Endothelial cell of umbilical vein (primary cell): ENCODE data around the gene TUB. TPM values are rescaled to one million over a fixed set of nuclear protein-coding genes. Genes with fewer than 3 reads are reported as not detected.
A peak's percentile ranks its signal among the peaks of the same experiment; 100 is the strongest.

Source experiments
- BruUV-seq: library from RNA; stranded (reverse); fragments of 400-500 nt; replicated peaks from 2 replicates; lab custom pipeline; 2021; lab: Mats Ljungman, UMichigan
- CTCF ChIA-PET: fragments of 300-600, 350-600 bp; sonication (Branson Sonifier 250); formaldehyde crosslinking; loops from one replicate; lab custom pipeline; 2021; ENCODE audit warnings: antibody characterized with exemption, inconsistent platforms; lab: Charles Lee
- POLR2A ChIA-PET: fragments of 300-600, 350-600 bp; sonication (Branson Sonifier 250); formaldehyde crosslinking; loops from one replicate; lab custom pipeline; 2021; ENCODE audit warnings: antibody characterized with exemption, inconsistent platforms; lab: Charles Lee
- DNase-seq: peaks from one replicate; pipeline ENCODE4 v3.0.0-alpha.2; 2011; ENCODE audit warnings: low read depth, low spot score
- FAIRE-seq: peaks from 2 replicates; lab custom pipeline; 2011; peaks lifted over from hg19 to GRCh38; lab: Jason Lieb, UNC
- H2AFZ ChIP-seq: 2 replicates; pipeline ENCODE4 v1.6.0; 2012; ENCODE audit warnings: low read depth, low read length, control low read depth, inconsistent platforms
- H3K27ac ChIP-seq: 2 replicates; pipeline ENCODE4 v1.5.1; 2011; ENCODE audit warnings: low read depth, mild to moderate bottlenecking, control low read depth, low read length, moderate library complexity; ENCODE audit not compliant: insufficient read depth
- H3K27me3 ChIP-seq, 2 experiments: 2 replicates each; pipeline versions ENCODE4 v1.6.0 to v1.6.1; 2011; ENCODE audit warnings: low read length in 2 of 2, mixed read lengths in 1 of 2; ENCODE audit not compliant: control insufficient read depth in 2 of 2, insufficient read depth in 2 of 2
- H3K36me3 ChIP-seq, 2 experiments: 2 replicates in 1 of 2; 3 replicates in 1 of 2; pipeline ENCODE4 v1.5.1; 2011; ENCODE audit warnings: low read length in 2 of 2, mild to moderate bottlenecking in 1 of 2, moderate library complexity in 1 of 2; ENCODE audit not compliant: control insufficient read depth in 2 of 2, insufficient read depth in 2 of 2; ENCODE audit errors: extremely low read depth in 1 of 2
- H3K4me1 ChIP-seq: 3 replicates; pipeline ENCODE4 v1.5.1; 2011; ENCODE audit warnings: mild to moderate bottlenecking, low read length; ENCODE audit not compliant: control insufficient read depth, insufficient read depth; ENCODE audit errors: extremely low read depth
- H3K4me2 ChIP-seq: 2 replicates; pipeline ENCODE4 v1.6.1; 2011; ENCODE audit warnings: low read length, control low read depth, mixed read lengths; ENCODE audit not compliant: insufficient read depth
- H3K4me3 ChIP-seq, 3 experiments: fragments of 200-600 bp in 1 of 3; sonication (generic), shearing (Covaris generic) in 1 of 3; replicated peaks in 1 of 3; 2 replicates each; pipeline ENCODE4 v1.5.1; 2011 to 2016; ENCODE audit warnings: control low read depth in 3 of 3, low read length in 3 of 3, mild to moderate bottlenecking in 2 of 3, inconsistent platforms in 1 of 3, low read depth in 1 of 3, moderate library complexity in 1 of 3; ENCODE audit not compliant: insufficient read depth in 1 of 3
- H3K79me2 ChIP-seq: 2 replicates; pipeline ENCODE4 v1.6.0; 2012; ENCODE audit warnings: low read length, inconsistent platforms; ENCODE audit not compliant: control insufficient read depth, insufficient read depth
- H3K9ac ChIP-seq: replicated peaks from 2 replicates; pipeline ENCODE3; 2011; ENCODE audit warnings: low read length, control low read depth; ENCODE audit not compliant: insufficient read depth; ENCODE audit errors: extremely low read depth
- H3K9me1 ChIP-seq: replicated peaks from 3 replicates; pipeline ENCODE4 v1.6.0; 2011; ENCODE audit warnings: mild to moderate bottlenecking, low read length; ENCODE audit not compliant: control insufficient read depth, insufficient read depth; ENCODE audit errors: extremely low read depth
- H3K9me3 ChIP-seq: replicated peaks from 2 replicates; pipeline ENCODE4 v1.5.1; 2012; ENCODE audit warnings: low read length, inconsistent platforms; ENCODE audit not compliant: control insufficient read depth, insufficient read depth
- H4K20me1 ChIP-seq: replicated peaks from 2 replicates; pipeline ENCODE3; 2011; ENCODE audit warnings: mild to moderate bottlenecking, low read length; ENCODE audit not compliant: control insufficient read depth, insufficient read depth; ENCODE audit errors: extremely low read depth
- CTCF ChIP-seq, 2 donors: IDR thresholded peaks; 1 replicate in 1 of 2; 2 replicates in 1 of 2; pipeline ENCODE4 v1.5.1; 2011; ENCODE audit warnings: low read length in 2 of 2, mild to moderate bottlenecking in 2 of 2, moderate library complexity in 2 of 2, control low read depth in 1 of 2, inconsistent platforms in 1 of 2, low read depth in 1 of 2; ENCODE audit not compliant: insufficient read depth in 1 of 2; ENCODE audit errors: extremely low read depth in 1 of 2
- FOS ChIP-seq: IDR thresholded peaks from 2 replicates; pipeline ENCODE4 v1.6.1; 2011; ENCODE audit warnings: mild to moderate bottlenecking, low read length, moderate library complexity, borderline replicate concordance; ENCODE audit not compliant: insufficient read depth
- MAX ChIP-seq: IDR thresholded peaks from 2 replicates; pipeline ENCODE4 v1.6.1; 2011; ENCODE audit not compliant: insufficient read depth, insufficient read length
- POLR2A ChIP-seq: IDR thresholded peaks from 2 replicates; pipeline ENCODE4 v1.6.1; 2012; ENCODE audit warnings: low read depth, mild to moderate bottlenecking, control low read depth, low read length
- POLR2AphosphoS5 ChIP-seq: IDR thresholded peaks from 2 replicates; pipeline ENCODE4 v1.6.1; 2012; ENCODE audit warnings: low read depth, mild to moderate bottlenecking, control low read depth, low read length, moderate library complexity; ENCODE audit not compliant: insufficient read depth
- dilution Hi-C: fragments of 300-500 bp; cut with MboI; formaldehyde crosslinking; loops from one replicate; pipeline ENCODE4 v1.15.0; 2019; ENCODE audit warnings: low sequenced_read_pairs; ENCODE audit not compliant: extremely low pct_ligation_motif_present
- intact Hi-C: fragments of 100-400 bp; cut with micrococcal nuclease; formaldehyde crosslinking; loops from one replicate; pipeline ENCODE4 v1.10.0; 2022
- polyA plus RNA-seq, 4 experiments: library from polyadenylated mRNA; depleted of rRNA in 3 of 4; stranded (reverse) in 3 of 4; unstranded in 1 of 4; fragments of >200 nt; gene quantifications; 2 replicates each; pipeline versions ENCODE4 v1.2.1 to v1.2.3, GENCODE V29; 2011 to 2012; ENCODE audit warnings: missing spikeins in 1 of 4
- total RNA-seq: library from RNA; stranded (reverse); gene quantifications from 2 replicates; pipeline ENCODE4 v1.2.3, GENCODE V29; 2021

The TUB gene
- total and polyA plus RNA-seq, 2 donors (not counting 3 experiments of a cell fraction or from before 2014, with no cell fraction given) = 2.3 to 3.9 TPM

DNA sequence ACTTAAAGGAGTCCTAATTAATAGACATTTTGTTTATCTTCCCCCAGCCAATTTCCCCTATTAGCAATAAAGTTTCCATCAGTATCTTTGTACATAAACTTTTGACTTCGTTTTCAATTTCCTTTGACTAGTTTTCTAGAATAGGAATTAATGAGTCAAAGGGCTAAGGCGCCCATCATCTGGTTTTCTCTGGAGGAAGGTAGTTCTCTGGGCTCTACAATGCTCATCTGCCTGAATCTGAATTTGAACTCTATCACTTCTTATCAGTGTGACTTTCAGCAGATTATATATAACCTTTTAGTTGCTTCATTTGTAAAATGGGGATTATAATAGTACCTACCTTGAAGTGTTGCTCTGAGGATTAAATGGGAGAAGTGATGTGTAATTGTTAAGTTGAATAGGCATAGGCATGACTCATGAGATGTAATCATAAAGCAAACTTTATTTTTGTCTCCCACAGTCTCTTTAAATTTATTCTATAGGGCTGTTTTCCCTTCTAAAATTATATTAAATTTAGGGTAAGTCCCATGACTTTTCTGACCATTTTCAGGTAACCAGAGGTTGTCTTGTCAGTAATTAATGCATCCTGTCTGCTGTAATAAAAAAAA, 5.8 kb upstream of the TUB start:
- no peak for DNase-seq
- Histone ChIP-seq H3K27ac (no peak overlapping the region), H3K36me3 (no peaks in the 10 kb centered on the region), H3K9me3 (no peaks in the 10 kb centered on the region), H4K20me1 (no peaks in the 10 kb centered on the region), H3K9ac (no peak overlapping the region), H3K9me1 (no peaks in the 10 kb centered on the region), H3K4me1 (no peaks in the 10 kb centered on the region), H2AFZ (no peak overlapping the region), H3K4me2 (no peak overlapping the region), H3K4me3 (no peak overlapping the region), H3K79me2 (no peaks in the 10 kb centered on the region), H3K27me3 (peaks cover 8 to 12% of the 10 kb centered on the region in 2 experiments)
- POLR2A ChIA-PET = no interaction called here
- no peak for TF ChIP-seq CTCF (IDR thresholded peaks at IDR 0.05; ENCODE audit: extremely low read depth in 1 of 2, insufficient read depth in 1 of 2, low read depth in 1 of 2, low read length in 2 of 2)
- TF ChIP-seq MAX = no peak
- no peak for TF ChIP-seq POLR2A
- TF ChIP-seq POLR2AphosphoS5 = no peak
- TF ChIP-seq FOS = peak; percentile 13
- intact Hi-C loops (no loop called here), dilution Hi-C loops (no loop called here)
- CTCF ChIA-PET = interaction anchor here (0.9 kb wide), 1 partner anchor 11 kb away, joined by 3 read pairs; no protein-coding TSS in a partner anchor
- no peak for FAIRE-seq
- no TSS peak for BruUV-seq
